Middle frontal gyrus (tissue), 1 donor: ENCODE measurements around the gene RASAL3.
A peak's percentile ranks its signal among the peaks of the same experiment; 100 is the strongest.

Experiments used
- DNase-seq: peaks from one replicate; pipeline ENCODE4 v3.0.0-alpha.2; 2015; ENCODE audit warnings: low spot score; ENCODE audit errors: extremely low spot score

RASAL3 gene

GRCh38 chr19:15449620-15450527 is 14.5 kb downstream of the RASAL3 start, which contains the start of gene WIZ:
Gene WIZ (minus strand): TSS chr19:15449956. CDS start chr19:15448307, 1,649 bp downstream.
- DNase-seq: peak; percentile 22

GRCh38 chr19:15448778-15449619 is 15.3 kb downstream of the RASAL3 start:
- DNase-seq: no peak

GRCh38 chr19:15448044-15448777 is 16.1 kb downstream of the RASAL3 start:
- DNase-seq: no peak

- DNase-seq: no peak
Observed at GRCh38 chr19:15447057-15447456, 17.3 kb downstream of the RASAL3 start.

- no peak for DNase-seq
Observed at GRCh38 chr19:15445807-15446376, 18.5 kb downstream of the RASAL3 start.

- DNase-seq: no peak
Observed at GRCh38 chr19:15445227-15445605, 19.1 kb downstream of the RASAL3 start.

- DNase-seq: no peak
Observed at GRCh38 chr19:15444505-15445226, 19.7 kb downstream of the RASAL3 start.

GRCh38 chr19:15443838-15444237 is 20.5 kb downstream of the RASAL3 start:
- DNase-seq: no peak

- no peak for DNase-seq
Observed at GRCh38 chr19:15443325-15443724, 21.0 kb downstream of the RASAL3 start.

GRCh38 chr19:15442142-15442920 is 22.0 kb downstream of the RASAL3 start:
- DNase-seq: no peak

- no peak for DNase-seq
Observed at GRCh38 chr19:15441317-15441716, 23.0 kb downstream of the RASAL3 start.

GRCh38 chr19:15439821-15440641 is 24.3 kb downstream of the RASAL3 start:
- no peak for DNase-seq

GRCh38 chr19:15439078-15439799 is 25.1 kb downstream of the RASAL3 start:
- no peak for DNase-seq

- DNase-seq: no peak
Observed at GRCh38 chr19:15438577-15438976, 25.8 kb downstream of the RASAL3 start.

GRCh38 chr19:15438124-15438496 is 26.2 kb downstream of the RASAL3 start:
- no peak for DNase-seq

GRCh38 chr19:15437355-15438123 is 26.8 kb downstream of the RASAL3 start:
- DNase-seq: no peak

- no peak for DNase-seq
Observed at GRCh38 chr19:15436826-15437110, 27.6 kb downstream of the RASAL3 start.
